ENCODE measurements around the gene TOLLIP.

DNA sequence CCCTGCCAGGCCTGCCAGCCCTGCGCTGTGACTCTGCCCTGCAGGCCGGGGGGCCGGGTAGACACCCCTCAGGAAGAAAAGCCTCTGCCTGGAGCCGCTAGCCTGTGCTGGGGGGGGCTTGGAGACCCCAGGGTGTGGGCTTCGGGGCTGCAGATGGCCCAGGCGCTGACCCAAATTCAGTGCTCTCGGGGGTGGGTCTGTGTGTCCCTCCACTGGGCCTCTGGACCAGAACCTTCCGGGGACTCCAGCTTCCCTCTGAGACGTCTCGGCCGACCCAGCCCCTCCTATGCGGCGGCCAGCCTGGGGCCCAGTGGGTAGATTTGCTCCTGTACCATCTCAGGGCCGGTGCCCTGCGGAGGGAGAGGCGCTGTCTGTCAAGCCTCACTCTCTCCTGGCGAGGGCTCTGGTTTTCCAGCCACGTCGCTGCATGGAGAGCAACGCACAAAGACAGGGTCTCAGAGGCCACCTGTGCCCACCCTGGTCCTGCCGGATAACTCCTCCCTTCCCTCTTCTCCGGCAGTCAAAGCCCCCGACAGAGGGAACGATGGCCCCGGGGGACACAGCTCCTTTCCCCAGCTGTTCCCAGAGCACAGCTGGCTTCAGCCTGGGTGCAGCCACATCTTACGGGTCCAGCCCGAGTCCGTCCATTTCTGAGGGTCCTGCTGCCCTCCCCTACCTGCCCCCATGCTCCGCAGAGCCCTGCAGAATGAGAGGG, 40.1 kb upstream of the TOLLIP start:
- no peak for TF ChIP-seq EZH2 (IDR thresholded peaks at IDR 0.05)
- TF ChIP-seq POLR2AphosphoS5 (IDR thresholded peaks at IDR 0.05; ENCODE audit: borderline replicate concordance, low read depth, low read length) = no peak
- no peak for TF ChIP-seq FOXP2 (optimal IDR thresholded peaks at IDR 0.05; ENCODE audit: control extremely low read depth, extremely low read length, insufficient read depth)
